B cell (primary cell): ENCODE results near the gene CTIF. TPM values are rescaled to one million over a fixed set of nuclear protein-coding genes. Genes with fewer than 3 reads are reported as not detected.

ENCODE experiments used
- ATAC-seq: fragments of 200-7000 bp; cut with Tn5 transposase; one replicate; pipeline ENCODE4 v1.10.0; 2021; ENCODE audit warnings: low read depth, mild to moderate bottlenecking, moderate number of reproducible peaks, moderate library complexity
- CTCF ChIA-PET: fragments of 350-600 bp; sonication (Branson Sonifier 250); formaldehyde crosslinking; loops from one replicate; lab custom pipeline; 2021; ENCODE audit warnings: antibody characterized with exemption, inconsistent platforms; lab: Charles Lee
- POLR2A ChIA-PET: fragments of 350-600 bp; sonication (Branson Sonifier 250); formaldehyde crosslinking; loops from one replicate; lab custom pipeline; 2021; ENCODE audit warnings: antibody characterized with exemption; lab: Charles Lee
- DNase-seq: peaks from one replicate; pipeline ENCODE4 v3.0.0; 2013
- H2AFZ ChIP-seq: 2 replicates; pipeline ENCODE4 v1.6.1; 2012; ENCODE audit warnings: mild to moderate bottlenecking, low read depth, low read length; ENCODE audit not compliant: insufficient read depth, poor library complexity, severe bottlenecking
- H3K27ac ChIP-seq, 2 donors: 1 replicate in 1 of 2; 2 replicates in 1 of 2; pipeline ENCODE4 v1.5.1; 2012 to 2013; ENCODE audit warnings: low read length in 2 of 2, mild to moderate bottlenecking in 2 of 2, moderate library complexity in 1 of 2
- H3K27me3 ChIP-seq, 4 experiments: fragments of 200-600 bp in 1 of 4; sonication (generic) in 1 of 4; replicated peaks in 1 of 4; 1 replicate in 2 of 4; 2 replicates in 2 of 4; pipeline versions ENCODE4 v1.6.1 to v1.7.0; 2013 to 2016; ENCODE audit warnings: low read length in 3 of 4, mild to moderate bottlenecking in 2 of 4, mixed read lengths in 1 of 4, moderate library complexity in 1 of 4; ENCODE audit not compliant: insufficient read depth in 4 of 4, control insufficient read depth in 3 of 4; ENCODE audit errors: control extremely low read depth in 1 of 4
- H3K36me3 ChIP-seq, 2 experiments: replicated peaks in 1 of 2; 1 replicate in 1 of 2; 2 replicates in 1 of 2; pipeline versions ENCODE4 v1.6.1 to v1.7.1; 2013; ENCODE audit warnings: low read length in 1 of 2; ENCODE audit not compliant: insufficient read depth in 2 of 2, control insufficient read depth in 1 of 2; ENCODE audit errors: control extremely low read depth in 1 of 2, extremely low read depth in 1 of 2
- H3K4me1 ChIP-seq, 2 donors: fragments of 200-600 bp in 1 of 2; sonication (generic) in 1 of 2; 1 replicate in 1 of 2; 2 replicates in 1 of 2; pipeline versions ENCODE4 v1.5.1 to v1.6.1; 2013 to 2017; ENCODE audit warnings: low read length in 2 of 2; ENCODE audit not compliant: control insufficient read depth in 2 of 2, insufficient read depth in 2 of 2
- H3K4me2 ChIP-seq: replicated peaks from 2 replicates; pipeline ENCODE3; 2012; ENCODE audit warnings: mild to moderate bottlenecking, low read depth, low read length; ENCODE audit not compliant: poor library complexity, severe bottlenecking
- H3K4me3 ChIP-seq, 5 experiments: fragments of 200-600 bp in 1 of 5; sonication (generic) in 1 of 5; 1 replicate in 3 of 5; 2 replicates in 2 of 5; pipeline versions ENCODE4 v1.5.1 to v1.7.0; 2011 to 2016; ENCODE audit warnings: low read length in 4 of 5, mild to moderate bottlenecking in 4 of 5, low read depth in 2 of 5, control low read depth in 1 of 5, moderate library complexity in 1 of 5; ENCODE audit not compliant: insufficient read depth in 1 of 5; ENCODE audit errors: control extremely low read depth in 1 of 5, extremely low read depth in 1 of 5
- H3K79me2 ChIP-seq: fragments of 200-600 bp; sonication (generic); one replicate; pipeline ENCODE4 v1.6.0; 2016; ENCODE audit warnings: low read length; ENCODE audit not compliant: control insufficient read depth, insufficient read depth
- H3K9ac ChIP-seq: fragments of 200-600 bp; sonication (generic); 2 replicates; pipeline ENCODE4 v1.6.1; 2017; ENCODE audit warnings: mild to moderate bottlenecking, low read length, moderate library complexity
- H3K9me3 ChIP-seq, 3 donors: one replicate each; pipeline versions ENCODE4 v1.6.1 to v1.7.1; 2013; ENCODE audit warnings: low read length in 2 of 3; ENCODE audit not compliant: control insufficient read depth in 2 of 3, insufficient read depth in 1 of 3; ENCODE audit errors: control extremely low read depth in 1 of 3
- H4K20me1 ChIP-seq: 2 replicates; pipeline ENCODE4 v1.6.0; 2012; ENCODE audit warnings: mild to moderate bottlenecking, low read length; ENCODE audit not compliant: insufficient read depth, control insufficient read depth, poor library complexity, severe bottlenecking
- H3K27ac Mint-ChIP-seq: one replicate; pipeline ENCODE4 v1.8.0; 2021; ENCODE audit warnings: mixed read lengths
- H3K27me3 Mint-ChIP-seq: one replicate; pipeline ENCODE4 v1.8.0; 2021; ENCODE audit warnings: mixed read lengths
- H3K4me1 Mint-ChIP-seq: one replicate; pipeline ENCODE4 v1.8.0; 2021; ENCODE audit warnings: mixed read lengths
- H3K4me3 Mint-ChIP-seq: one replicate; pipeline ENCODE4 v1.8.0; 2021; ENCODE audit warnings: mixed read lengths
- H3K9me3 Mint-ChIP-seq: one replicate; pipeline ENCODE4 v1.8.0; 2022; ENCODE audit warnings: mixed read lengths; ENCODE audit not compliant: insufficient read depth
- EZH2 ChIP-seq: IDR thresholded peaks from 2 replicates; pipeline ENCODE4 v1.6.1; 2012; ENCODE audit warnings: borderline replicate concordance, low read depth, mild to moderate bottlenecking, moderate library complexity, low read length; ENCODE audit not compliant: insufficient read depth, poor library complexity, severe bottlenecking
- WGBS: methylation state at CpG from one replicate; pipeline ENCODE4 v1.1.5; 2013; ENCODE audit warnings: missing lambda C conversion rate; ENCODE audit not compliant: insufficient coverage; 5-methylcytosine and 5-hydroxymethylcytosine counted together
- intact Hi-C: fragments of 100-400 bp; cut with micrococcal nuclease; formaldehyde crosslinking; loops from one replicate; pipeline ENCODE4 v1.10.0; 2022
- polyA plus RNA-seq: library from polyadenylated mRNA; depleted of rRNA; stranded (reverse); fragments of >200 nt; gene quantifications from 2 replicates; pipeline ENCODE4 v1.2.3, GENCODE V29; 2012
- total RNA-seq, 2 donors: library from RNA; stranded (reverse); fragments of 120-200 nt in 1 of 2; gene quantifications; 1 replicate in 1 of 2; 2 replicates in 1 of 2; pipeline versions ENCODE4 v1.2.3 to v1.2.4, GENCODE V29; 2013 to 2022
- TF ChIP-seq, protein P1 (sequence below): fragments of 200-600 bp; IDR thresholded peaks from one replicate; pipeline ENCODE4 v1.8.0; 2022; ENCODE audit warnings: antibody characterized with exemption, mild to moderate bottlenecking

Gene CTIF
- total and polyA plus RNA-seq, 2 donors (not counting 1 experiment from before 2014, with no cell fraction given): 3.6 to 16.2 TPM

DNA sequence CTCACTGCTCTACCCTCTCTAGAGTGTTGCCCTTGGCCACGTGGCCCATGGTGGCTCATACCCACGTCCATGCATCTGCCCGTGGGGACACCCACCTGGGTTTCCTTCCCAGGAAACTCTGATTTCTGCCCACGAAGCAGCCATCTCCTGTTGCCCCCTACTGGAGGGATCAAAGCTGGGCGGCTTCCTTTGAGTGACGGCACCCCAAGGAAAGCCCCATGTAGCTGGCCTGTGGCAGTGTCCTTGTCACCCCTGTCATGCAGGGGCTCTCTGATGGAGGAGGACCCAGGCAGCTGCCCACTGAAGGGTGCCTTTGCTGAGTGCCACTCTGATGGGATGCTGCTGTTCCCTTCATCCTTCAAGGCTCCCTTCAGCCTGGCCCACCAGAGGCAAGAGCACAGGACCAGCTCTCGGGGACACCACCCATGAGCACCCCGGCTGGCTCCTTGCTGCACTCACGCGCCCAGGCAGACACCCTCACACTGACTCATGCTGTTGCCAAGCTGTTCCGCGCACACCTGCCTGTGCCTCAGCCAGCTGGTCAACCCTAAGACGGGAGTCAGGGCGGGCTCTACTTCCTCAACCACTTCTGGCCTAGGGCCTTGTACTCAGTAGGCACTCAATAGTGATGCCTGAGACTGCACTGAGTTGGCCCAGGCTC is 101.1 kb downstream of the CTIF start:
- no peak overlapping the region for H2AFZ ChIP-seq
- peaks cover 0 to 10% (median 4%) of the 10 kb centered on the region in 3 donors for H3K9me3 ChIP-seq
- no peaks in the 10 kb centered on the region for H3K79me2 ChIP-seq
- H3K27ac Mint-ChIP-seq: no peak overlapping the region
- H3K4me3 Mint-ChIP-seq: no peak overlapping the region
- no peaks in the 10 kb centered on the region for H3K4me1 ChIP-seq
- ChIA-PET POLR2A (no interaction called here), CTCF (no interaction called here)
- 86% methylated on average over 14 of the region's 14 CpGs for WGBS
- no peak overlapping the region for H3K4me2 ChIP-seq
- no peak overlapping the region for H3K9ac ChIP-seq
- H3K4me3 ChIP-seq: no peak overlapping the region
- H3K27me3 ChIP-seq: no peaks in the 10 kb centered on the region
- no peaks in the 10 kb centered on the region for H3K9me3 Mint-ChIP-seq
- intact Hi-C loops: no loop called here
- no peak for DNase-seq
- TF ChIP-seq EZH2: no peak
- TF ChIP-seq, protein P1, sequence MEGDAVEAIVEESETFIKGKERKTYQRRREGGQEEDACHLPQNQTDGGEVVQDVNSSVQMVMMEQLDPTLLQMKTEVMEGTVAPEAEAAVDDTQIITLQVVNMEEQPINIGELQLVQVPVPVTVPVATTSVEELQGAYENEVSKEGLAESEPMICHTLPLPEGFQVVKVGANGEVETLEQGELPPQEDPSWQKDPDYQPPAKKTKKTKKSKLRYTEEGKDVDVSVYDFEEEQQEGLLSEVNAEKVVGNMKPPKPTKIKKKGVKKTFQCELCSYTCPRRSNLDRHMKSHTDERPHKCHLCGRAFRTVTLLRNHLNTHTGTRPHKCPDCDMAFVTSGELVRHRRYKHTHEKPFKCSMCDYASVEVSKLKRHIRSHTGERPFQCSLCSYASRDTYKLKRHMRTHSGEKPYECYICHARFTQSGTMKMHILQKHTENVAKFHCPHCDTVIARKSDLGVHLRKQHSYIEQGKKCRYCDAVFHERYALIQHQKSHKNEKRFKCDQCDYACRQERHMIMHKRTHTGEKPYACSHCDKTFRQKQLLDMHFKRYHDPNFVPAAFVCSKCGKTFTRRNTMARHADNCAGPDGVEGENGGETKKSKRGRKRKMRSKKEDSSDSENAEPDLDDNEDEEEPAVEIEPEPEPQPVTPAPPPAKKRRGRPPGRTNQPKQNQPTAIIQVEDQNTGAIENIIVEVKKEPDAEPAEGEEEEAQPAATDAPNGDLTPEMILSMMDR: no peak
- ATAC-seq: no peak
- H3K4me1 Mint-ChIP-seq: no peaks in the 10 kb centered on the region
- H3K27ac ChIP-seq: no peak overlapping the region
- no peaks in the 10 kb centered on the region for H4K20me1 ChIP-seq
- H3K36me3 ChIP-seq: no peaks in the 10 kb centered on the region
- H3K27me3 Mint-ChIP-seq: no peaks in the 10 kb centered on the region

DNA sequence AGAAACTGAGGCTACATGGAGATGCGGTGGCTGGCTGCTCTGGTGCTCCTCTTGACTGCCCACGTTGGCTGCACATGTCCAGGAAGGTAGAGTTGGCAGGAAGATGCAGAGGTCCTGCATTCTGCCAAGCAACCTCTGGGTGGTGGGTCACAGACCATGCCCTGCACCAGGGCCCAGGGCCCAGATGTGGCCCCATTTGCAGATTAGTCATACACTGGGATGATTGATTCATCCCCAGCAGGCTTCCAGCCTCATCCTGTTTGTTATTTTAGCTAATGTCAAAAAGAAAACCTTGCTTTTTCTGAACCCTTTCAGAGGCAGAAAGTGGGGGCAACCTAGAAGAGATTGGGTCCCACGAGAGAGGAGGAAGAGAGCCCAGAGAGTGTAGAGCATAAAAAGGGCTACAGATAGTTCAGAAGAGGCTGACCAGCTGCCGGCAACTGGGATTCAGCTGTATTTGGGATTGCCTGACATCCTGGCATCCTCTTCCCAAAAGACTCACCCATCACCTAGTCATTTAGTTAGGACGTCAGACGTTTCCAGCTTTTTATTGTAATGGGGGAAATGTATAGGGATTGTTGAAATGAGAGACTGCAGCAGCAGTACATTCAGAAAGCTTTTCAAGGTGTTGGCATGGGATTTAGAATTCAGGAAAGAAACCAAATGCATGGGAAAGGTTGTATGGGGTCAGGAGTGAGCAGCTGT is 101.9 kb downstream of the CTIF start:
- no peaks in the 10 kb centered on the region for H4K20me1 ChIP-seq
- no peak for ATAC-seq

More for the DNA sequence above, 101.9 kb downstream of the CTIF start:
- intact Hi-C loops: no loop called here
- Mint-ChIP-seq H3K4me1 (no peaks in the 10 kb centered on the region), H3K9me3 (no peaks in the 10 kb centered on the region), H3K4me3 (no peak overlapping the region), H3K27ac (no peak overlapping the region), H3K27me3 (no peaks in the 10 kb centered on the region)
- Histone ChIP-seq H3K36me3 (no peaks in the 10 kb centered on the region), H3K9me3 (peaks cover 0 to 10% (median 4%) of the 10 kb centered on the region in 3 donors), H3K27me3 (no peaks in the 10 kb centered on the region), H2AFZ (no peak overlapping the region), H3K27ac (no peak overlapping the region), H3K4me2 (no peak overlapping the region), H3K79me2 (no peaks in the 10 kb centered on the region), H3K4me1 (no peaks in the 10 kb centered on the region), H3K9ac (no peak overlapping the region), H3K4me3 (no peak overlapping the region)
- TF ChIP-seq EZH2: no peak
- TF ChIP-seq, protein P1: no peak
- DNase-seq: no peak
- ChIA-PET CTCF (no interaction called here), POLR2A (no interaction called here)
- 79% methylated on average over 3 of the region's 6 CpGs for WGBS
